ENCODE measurements around the gene COL20A1.

DNA sequence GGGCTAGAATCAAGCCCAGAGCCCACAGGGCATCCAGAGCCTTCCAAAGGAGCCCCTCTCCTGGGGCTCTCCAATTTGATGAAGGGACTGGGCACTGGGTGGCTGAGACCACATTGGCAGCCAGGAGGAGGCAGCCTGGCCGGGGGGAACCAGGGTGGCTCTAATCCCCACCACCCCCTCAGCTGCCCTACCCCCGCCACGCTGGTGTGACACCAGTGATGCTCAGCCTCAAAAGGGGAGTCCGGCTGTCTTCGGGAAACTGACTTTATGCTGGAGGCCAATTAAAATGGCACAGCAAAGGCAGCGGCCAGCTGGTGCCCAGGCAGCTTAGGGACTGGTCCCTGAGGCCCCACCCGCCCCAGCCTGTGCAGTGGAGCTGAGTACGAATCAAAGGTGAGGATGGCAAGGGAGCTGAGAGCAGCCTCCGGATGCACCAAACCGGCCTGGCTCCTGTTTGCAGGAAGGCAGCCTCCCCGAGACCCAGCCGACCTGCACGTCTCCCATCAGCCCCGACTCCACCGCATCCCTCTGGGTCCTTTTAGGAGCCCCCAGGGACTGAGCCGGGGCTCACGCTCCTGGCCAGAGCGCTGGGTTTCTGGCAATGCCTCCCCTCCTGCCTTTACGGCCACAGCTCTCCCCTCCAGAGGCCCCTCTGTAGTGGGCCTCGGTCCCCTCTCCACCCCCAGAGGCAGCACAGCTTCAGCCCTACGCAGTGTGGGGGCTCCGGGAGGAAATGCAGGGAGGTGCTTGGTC lies 39.7 kb downstream of the COL20A1 start:
- TF ChIP-seq, protein P1, sequence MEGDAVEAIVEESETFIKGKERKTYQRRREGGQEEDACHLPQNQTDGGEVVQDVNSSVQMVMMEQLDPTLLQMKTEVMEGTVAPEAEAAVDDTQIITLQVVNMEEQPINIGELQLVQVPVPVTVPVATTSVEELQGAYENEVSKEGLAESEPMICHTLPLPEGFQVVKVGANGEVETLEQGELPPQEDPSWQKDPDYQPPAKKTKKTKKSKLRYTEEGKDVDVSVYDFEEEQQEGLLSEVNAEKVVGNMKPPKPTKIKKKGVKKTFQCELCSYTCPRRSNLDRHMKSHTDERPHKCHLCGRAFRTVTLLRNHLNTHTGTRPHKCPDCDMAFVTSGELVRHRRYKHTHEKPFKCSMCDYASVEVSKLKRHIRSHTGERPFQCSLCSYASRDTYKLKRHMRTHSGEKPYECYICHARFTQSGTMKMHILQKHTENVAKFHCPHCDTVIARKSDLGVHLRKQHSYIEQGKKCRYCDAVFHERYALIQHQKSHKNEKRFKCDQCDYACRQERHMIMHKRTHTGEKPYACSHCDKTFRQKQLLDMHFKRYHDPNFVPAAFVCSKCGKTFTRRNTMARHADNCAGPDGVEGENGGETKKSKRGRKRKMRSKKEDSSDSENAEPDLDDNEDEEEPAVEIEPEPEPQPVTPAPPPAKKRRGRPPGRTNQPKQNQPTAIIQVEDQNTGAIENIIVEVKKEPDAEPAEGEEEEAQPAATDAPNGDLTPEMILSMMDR (IDR thresholded peaks at IDR 0.05): no peak
- TF ChIP-seq ZFX (IDR thresholded peaks at IDR 0.05; ENCODE audit: borderline replicate concordance): no peak

All from 22Rv1 (cell line).